ENCODE data around the gene PON3.
"Not testable (repeated sequence)": the region's sequence is repeated elsewhere in the genome, so short reads cannot be mapped to it uniquely, and the experiment has no call there.

- TF ChIP-seq YY1 (IDR thresholded peaks at IDR 0.05; ENCODE audit: insufficient read depth, insufficient read length); ZNF274 (IDR thresholded peaks at IDR 0.05; ENCODE audit: low read depth, low read length); SUZ12 (IDR thresholded peaks at IDR 0.05; ENCODE audit: extremely low read depth, insufficient read depth, insufficient read length): not testable (repeated sequence)
Measured at GRCh38 chr7:95379457-95379856, 16.7 kb downstream of the PON3 start.
